ENCODE data around the gene KLHL28.

KLHL28 gene

DNA sequence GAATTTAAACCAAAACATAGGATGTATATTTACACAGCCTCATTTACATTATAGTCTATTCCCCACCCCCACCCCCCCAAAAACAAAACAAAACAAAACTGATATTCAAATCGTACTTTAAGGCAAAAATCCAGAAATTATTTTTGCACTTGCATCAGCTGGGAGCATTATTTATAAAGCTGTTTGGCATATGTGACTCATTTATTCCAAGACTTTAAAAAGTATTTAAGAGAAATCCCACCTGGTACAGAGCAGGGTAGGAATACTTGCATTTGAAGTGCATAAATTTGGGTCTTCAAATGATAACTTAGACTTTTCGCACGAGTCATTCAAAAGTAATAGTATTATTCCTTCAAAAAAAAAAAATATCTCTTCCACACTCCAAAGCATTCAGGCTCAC lies 1.1 kb downstream of the KLHL28 start:
- DNase-seq (ENCODE audit: low spot score), result no peak

DNA sequence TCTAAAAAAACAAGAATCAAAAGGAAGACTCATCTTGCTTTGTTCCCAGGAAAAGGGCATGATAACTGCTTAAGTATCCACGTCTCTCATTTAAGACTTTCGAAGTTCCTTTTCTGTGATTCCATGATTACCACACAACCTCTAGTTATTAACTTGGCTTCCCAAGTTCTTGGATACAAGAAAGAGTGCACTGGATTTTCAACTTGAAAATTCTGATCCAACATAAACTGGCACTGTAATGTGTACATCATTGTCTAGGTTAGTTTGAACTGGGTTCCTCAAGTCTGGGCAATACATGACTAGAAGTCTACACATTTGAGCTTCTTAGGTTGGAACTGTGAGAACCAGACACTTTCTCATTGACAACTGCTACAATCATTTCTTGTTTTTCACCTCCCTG lies 1.6 kb downstream of the KLHL28 start:
- DNase-seq (ENCODE audit: low spot score), result peak; percentile 16

DNA sequence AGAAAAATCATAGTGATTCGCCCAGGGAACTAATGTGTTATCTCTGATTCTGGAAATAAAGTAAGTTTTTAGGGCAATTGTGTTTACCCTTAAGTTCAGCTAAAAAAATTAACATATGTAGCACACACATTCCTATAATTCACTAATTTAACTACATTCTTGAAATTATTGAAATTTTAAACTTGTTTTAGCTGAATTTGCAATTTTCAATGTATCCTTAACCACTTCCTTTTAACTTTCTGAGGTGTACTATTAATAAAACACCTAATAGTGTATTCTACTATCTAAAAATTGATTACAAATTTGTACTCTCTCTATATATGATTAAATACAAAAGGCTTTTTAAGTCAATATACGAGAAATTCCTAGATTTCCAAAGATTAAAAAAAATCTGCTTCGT lies 2.2 kb downstream of the KLHL28 start:
- DNase-seq (ENCODE audit: low spot score), result no peak

GRCh38 chr14:44956866-44957265 lies 4.9 kb downstream of the KLHL28 start:
- no peak for DNase-seq (ENCODE audit: low spot score)

- DNase-seq (ENCODE audit: low spot score), result no peak
Measured at GRCh38 chr14:44955528-44955927, 6.2 kb downstream of the KLHL28 start.

- no peak for DNase-seq (ENCODE audit: low spot score)
Measured at GRCh38 chr14:44954750-44955149, 7.0 kb downstream of the KLHL28 start.

DNA sequence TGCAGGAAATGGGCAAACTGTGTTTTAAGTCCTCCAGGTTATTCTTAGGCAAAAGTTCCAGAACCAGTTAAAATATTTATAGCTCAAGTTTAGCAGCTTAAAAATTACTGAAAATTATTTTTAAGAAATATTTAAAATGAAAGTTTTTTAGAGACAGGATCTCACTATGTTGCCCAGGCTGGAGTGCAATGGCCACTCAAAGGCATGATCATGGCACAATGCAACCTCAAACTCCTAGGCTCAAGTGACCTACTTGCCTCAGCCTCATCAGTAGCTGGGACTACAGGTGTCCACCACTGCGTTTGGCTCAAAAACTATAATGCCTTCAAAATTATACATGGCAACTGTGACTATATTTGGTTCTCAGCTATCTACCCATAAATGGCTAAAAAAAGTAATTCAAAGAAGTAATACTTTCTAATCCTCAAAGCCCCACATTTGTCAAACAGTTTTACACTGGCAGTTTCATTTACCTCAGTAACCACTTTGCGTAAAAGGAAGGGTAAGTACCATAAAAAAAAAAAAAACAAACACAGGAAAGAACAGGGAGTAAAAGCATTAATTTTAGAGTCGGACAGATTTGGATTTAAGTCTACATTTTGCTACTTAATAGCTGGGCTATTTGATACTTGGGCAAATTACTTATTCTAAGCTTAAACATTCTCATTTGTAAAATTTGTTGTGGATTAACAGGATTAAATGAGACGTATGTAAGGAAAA lies 9.2 kb downstream of the KLHL28 start:
- DNase-seq (ENCODE audit: low spot score), result no peak

GRCh38 chr14:44951051-44951450 lies 10.7 kb downstream of the KLHL28 start:
- no peak for DNase-seq (ENCODE audit: low spot score)

DNA sequence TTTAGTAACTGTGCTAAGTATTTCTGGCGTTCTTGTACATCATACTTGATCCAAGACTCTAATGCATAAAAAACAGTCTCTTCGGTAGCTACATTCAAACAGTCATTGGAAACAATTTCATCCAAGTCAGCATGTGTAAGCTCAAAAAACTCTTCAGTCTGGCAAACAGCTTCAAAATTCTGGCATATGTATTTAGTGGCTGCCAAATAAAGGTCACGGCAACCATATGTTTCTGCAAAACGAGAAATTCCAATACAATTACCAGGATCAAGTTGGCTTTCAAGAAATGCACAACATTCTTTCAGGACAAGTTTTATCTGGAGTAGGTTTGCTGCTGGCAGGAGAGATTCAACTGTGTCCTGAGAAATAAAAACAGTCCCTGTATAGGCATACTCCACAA lies 16.5 kb downstream of the KLHL28 start:
- no peak for DNase-seq (ENCODE audit: low spot score)

- DNase-seq (ENCODE audit: low spot score), result no peak
Measured at GRCh38 chr14:44944107-44944506, 17.6 kb downstream of the KLHL28 start.

- no peak for DNase-seq (ENCODE audit: low spot score)
Measured at GRCh38 chr14:44942436-44942835, 19.3 kb downstream of the KLHL28 start.

- no peak for DNase-seq (ENCODE audit: low spot score)
Measured at GRCh38 chr14:44941591-44941990, 20.2 kb downstream of the KLHL28 start.

DNA sequence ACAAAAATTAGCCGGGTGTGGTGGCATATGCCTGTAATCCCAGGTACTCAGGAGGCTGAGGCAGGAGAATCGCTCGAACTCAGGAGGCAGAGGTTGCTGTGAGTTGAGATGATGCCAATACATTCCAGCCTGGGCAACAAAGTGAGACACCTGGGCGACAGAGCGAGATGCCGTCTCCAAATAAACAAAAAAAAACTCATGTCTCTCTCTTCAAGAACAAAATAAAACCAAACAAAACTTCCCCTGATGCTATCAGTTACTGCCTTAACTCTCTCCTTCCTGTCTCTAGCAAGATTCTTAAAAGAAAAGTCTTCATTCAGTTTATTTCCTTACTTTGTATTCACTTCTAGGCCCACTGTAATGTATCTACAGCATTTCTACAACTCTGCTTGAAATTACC lies 20.8 kb downstream of the KLHL28 start:
- DNase-seq (ENCODE audit: low spot score), result no peak

- no peak for DNase-seq (ENCODE audit: low spot score)
Measured at GRCh38 chr14:44940211-44940610, 21.5 kb downstream of the KLHL28 start.

DNA sequence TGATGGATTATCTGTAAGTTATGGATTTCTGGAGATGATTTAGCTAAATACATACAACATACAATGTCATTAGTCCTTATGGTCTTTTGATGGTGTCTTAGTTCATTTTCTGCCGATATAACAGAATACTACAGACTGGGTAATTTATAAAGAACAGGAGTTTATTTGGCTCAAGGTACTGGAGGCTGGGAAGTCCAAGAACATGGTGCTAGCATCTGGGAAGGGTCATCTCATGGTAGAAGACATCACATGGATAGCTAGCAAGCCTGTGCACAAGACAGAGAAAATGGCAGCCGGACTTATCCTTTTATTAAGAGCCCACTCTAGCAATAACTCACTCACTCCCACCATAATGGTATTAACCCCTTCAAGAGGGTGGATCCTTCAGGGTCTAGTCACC lies 24.2 kb downstream of the KLHL28 start:
- DNase-seq (ENCODE audit: low spot score), result no peak

DNA sequence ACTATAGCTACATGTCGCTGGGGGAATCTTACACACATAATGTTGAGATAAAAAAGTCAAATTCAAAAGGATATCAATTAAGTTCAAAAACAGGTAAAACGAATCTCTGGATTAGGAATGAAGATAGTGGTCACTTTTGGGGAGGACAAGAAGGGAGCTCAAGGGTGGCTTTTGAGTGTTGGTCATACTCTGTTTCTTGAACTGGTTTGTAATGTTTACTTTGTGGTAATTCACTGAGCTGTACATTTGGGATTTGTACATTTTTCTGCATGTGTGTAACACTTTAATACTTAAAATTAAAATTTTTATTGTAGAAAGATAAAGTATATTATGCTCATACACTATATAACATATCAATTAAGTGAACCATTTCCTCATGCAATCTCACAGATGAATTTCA lies 26.6 kb downstream of the KLHL28 start:
- no peak for DNase-seq (ENCODE audit: low spot score)

DNA sequence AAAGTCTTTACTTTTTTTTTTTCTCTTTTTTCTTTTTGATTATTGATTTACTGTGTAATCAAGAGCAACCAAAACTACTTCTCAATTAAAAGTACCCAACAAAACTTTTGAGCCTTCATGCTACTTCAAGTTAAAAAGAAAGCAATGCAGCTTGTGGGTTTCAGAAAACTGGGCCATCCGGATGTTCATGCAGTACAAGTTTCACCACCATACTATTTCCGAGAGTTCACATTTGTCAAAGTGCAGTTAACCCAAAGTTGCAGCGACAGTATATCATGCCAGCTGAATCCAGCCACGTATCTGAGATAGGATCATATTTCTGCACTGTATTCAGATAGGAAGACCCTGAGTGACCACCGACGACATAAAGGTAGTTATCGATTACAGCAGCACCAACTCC lies 33.0 kb downstream of the KLHL28 start:
- DNase-seq (ENCODE audit: low spot score), result no peak

DNA sequence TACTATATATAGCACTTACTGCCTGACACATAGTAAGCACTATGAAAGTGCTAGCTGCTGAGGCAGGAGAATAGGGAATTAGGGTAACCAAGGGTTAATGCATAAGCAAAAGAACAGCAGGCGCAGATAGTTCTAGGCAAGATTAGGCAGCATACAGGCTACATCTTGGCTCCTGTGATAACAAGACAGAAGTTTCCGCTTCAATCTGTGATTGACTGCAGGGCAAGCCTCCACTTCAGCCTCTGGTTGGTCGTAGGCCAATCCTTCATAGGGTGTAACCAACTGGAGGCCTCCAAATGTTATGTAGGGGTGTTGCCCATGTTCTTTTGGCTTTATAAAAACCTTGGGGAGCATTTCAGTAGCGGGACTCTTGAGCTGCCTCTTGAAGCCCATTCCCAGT lies 46.9 kb downstream of the KLHL28 start:
- no peak for DNase-seq (ENCODE audit: low spot score)

DNA sequence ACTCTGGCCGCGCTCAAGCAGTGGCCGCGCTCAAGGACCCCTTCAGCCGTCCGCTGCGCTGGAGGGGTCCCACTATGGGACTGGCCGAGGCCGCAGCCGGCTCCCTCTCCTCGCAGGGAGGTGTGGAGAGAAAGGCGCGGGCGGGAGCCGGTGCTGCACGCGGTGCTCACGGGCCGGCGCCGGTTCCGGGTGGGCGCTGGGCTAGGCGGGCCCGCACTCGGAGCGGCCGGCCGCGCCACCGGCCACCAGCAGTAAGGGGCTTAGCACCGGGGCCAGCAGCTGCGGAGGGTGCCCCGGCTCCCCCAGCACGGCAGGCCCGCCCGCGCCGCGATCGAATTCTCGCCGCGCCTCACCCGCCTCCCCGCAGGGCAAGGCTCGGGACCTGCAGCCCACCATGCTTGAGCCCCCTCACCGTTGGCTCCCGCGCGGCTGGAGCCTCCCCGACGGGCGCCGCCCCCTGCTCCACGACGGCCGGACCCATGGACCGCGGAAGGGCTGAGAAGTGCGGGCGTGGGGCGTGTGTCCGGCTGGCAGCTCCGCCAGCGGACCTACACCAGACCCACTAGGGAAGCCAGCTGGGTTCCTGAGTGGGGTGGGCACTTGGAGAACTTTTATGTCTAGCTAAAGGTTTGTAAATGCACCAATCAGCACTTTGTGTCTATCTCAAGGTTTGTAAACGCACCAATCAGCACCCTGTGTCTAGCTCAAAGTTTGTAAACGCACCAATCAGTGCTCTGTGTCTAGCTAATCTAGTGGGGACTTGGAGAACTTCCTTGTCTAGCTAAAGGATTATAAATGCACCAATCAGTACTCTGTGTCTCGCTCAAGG lies 49.5 kb downstream of the KLHL28 start:
- no peak for DNase-seq (ENCODE audit: low spot score)

DNA sequence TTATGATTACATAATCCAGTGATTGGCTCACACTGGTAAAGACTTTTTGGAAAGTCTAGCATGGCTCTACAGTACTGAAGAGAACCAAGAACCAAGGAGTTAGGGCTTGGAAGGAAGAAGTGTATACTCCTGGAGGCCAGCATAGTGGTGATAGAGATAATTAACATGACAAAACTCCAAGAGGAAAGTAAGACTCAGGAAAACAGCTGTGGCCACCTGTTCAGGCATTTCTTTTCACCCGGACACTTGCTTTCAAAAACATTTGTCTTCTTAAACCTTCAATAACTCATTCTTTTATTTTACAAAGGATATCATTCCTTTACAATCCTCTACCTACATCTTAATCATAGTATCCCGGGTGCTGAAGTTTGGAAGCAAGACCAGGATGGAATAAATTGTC lies 50.9 kb downstream of the KLHL28 start:
- no peak for DNase-seq (ENCODE audit: low spot score)

DNA sequence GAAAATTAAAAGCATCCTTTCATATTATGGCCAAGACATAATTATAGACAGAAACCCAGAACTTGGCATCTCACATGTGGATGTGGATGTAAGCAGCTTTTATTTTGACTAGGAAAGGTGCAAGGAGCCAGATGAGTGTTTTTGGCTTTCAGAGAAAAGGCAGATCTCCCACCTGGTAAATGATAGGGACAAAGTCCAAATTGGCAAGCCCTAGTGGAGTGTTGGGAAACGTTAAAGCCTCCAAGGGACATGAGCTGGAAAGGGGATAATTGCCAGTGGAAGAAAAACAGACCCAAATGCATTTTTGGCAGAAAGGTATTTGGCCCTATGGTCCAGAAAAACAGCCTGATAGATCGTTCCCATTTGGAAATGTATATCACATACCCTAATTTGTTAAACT lies 60.1 kb downstream of the KLHL28 start:
- DNase-seq (ENCODE audit: low spot score), result no peak

DNA sequence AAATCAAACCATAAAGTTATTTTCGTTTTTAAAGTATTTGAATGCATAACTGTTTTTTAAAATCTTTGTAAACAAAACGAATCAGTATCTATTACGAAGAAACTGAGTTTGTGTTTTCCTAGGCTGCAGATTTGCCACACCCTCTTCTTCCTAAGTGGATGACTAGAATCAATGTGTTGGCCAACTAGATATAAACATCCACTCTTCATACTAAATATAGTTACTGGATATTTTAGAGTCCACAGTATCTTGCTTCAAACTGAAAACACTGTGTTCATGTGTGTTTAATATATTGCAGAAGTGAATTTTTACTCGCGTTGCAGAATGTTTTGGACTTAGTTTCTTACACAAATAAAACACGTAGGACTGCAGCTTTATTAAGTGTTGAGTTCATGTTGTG lies 63.2 kb downstream of the KLHL28 start:
- DNase-seq (ENCODE audit: low spot score), result no peak

- DNase-seq (ENCODE audit: low spot score), result no peak
Measured at GRCh38 chr14:44897845-44898151, 63.9 kb downstream of the KLHL28 start.
